ENCODE results near the gene DDX3X.

DNA sequence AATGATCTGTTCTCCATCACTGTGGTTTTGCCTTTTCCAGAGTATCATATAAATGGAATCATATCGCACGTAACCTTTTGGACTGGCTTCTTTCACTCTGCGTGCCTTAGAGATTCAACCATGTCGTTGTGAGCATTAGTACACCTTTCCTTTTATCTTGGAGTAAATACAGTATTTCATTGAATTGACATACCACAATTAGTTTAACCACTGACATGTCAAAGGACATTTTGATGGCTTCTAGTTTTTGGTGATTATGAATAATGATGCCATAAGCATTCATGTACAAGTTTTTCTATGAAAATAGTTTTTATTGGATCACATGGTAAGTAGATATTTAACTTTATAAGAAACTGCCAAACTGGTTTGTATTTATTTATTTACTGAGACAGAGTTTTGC, 35.2 kb downstream of the DDX3X start:
- TF ChIP-seq, protein P1, sequence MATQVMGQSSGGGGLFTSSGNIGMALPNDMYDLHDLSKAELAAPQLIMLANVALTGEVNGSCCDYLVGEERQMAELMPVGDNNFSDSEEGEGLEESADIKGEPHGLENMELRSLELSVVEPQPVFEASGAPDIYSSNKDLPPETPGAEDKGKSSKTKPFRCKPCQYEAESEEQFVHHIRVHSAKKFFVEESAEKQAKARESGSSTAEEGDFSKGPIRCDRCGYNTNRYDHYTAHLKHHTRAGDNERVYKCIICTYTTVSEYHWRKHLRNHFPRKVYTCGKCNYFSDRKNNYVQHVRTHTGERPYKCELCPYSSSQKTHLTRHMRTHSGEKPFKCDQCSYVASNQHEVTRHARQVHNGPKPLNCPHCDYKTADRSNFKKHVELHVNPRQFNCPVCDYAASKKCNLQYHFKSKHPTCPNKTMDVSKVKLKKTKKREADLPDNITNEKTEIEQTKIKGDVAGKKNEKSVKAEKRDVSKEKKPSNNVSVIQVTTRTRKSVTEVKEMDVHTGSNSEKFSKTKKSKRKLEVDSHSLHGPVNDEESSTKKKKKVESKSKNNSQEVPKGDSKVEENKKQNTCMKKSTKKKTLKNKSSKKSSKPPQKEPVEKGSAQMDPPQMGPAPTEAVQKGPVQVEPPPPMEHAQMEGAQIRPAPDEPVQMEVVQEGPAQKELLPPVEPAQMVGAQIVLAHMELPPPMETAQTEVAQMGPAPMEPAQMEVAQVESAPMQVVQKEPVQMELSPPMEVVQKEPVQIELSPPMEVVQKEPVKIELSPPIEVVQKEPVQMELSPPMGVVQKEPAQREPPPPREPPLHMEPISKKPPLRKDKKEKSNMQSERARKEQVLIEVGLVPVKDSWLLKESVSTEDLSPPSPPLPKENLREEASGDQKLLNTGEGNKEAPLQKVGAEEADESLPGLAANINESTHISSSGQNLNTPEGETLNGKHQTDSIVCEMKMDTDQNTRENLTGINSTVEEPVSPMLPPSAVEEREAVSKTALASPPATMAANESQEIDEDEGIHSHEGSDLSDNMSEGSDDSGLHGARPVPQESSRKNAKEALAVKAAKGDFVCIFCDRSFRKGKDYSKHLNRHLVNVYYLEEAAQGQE (IDR thresholded peaks at IDR 0.05; ENCODE audit: insufficient read depth in 1 of 2, low read depth in 2 of 2, low read length in 1 of 2), result no peak
- TF ChIP-seq, protein P2, sequence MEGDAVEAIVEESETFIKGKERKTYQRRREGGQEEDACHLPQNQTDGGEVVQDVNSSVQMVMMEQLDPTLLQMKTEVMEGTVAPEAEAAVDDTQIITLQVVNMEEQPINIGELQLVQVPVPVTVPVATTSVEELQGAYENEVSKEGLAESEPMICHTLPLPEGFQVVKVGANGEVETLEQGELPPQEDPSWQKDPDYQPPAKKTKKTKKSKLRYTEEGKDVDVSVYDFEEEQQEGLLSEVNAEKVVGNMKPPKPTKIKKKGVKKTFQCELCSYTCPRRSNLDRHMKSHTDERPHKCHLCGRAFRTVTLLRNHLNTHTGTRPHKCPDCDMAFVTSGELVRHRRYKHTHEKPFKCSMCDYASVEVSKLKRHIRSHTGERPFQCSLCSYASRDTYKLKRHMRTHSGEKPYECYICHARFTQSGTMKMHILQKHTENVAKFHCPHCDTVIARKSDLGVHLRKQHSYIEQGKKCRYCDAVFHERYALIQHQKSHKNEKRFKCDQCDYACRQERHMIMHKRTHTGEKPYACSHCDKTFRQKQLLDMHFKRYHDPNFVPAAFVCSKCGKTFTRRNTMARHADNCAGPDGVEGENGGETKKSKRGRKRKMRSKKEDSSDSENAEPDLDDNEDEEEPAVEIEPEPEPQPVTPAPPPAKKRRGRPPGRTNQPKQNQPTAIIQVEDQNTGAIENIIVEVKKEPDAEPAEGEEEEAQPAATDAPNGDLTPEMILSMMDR (IDR thresholded peaks at IDR 0.05), result no peak
- TF ChIP-seq POLR2AphosphoS5 (IDR thresholded peaks at IDR 0.05; ENCODE audit: low read depth, low read length), result no peak

Data from Panc1 (cell line).